GM18907 (cell line): ENCODE data around the gene MAD1L1.

Experiments used
- ATAC-seq: cut with Tn5 transposase; IDR thresholded peaks from one replicate; pipeline ENCODE4 v1.9.1; 2021; ENCODE audit warnings: mild to moderate bottlenecking, moderate library complexity; ENCODE audit not compliant: unreplicated experiment

Gene MAD1L1

GRCh38 chr7:2159176-2159520 lies 73.6 kb downstream of the MAD1L1 start:
- ATAC-seq: no peak

- no peak for ATAC-seq
These were observed 74.2 kb downstream of the MAD1L1 start for GRCh38 chr7:2158331-2159175.

- ATAC-seq: no peak
These were observed 75.1 kb downstream of the MAD1L1 start for GRCh38 chr7:2157473-2158279.

- ATAC-seq: no peak
These were observed 75.8 kb downstream of the MAD1L1 start for GRCh38 chr7:2156756-2157472.

- no peak for ATAC-seq
These were observed 77.9 kb downstream of the MAD1L1 start for GRCh38 chr7:2154831-2155230.

GRCh38 chr7:2154121-2154520 lies 78.6 kb downstream of the MAD1L1 start:
- ATAC-seq: no peak

- no peak for ATAC-seq
These were observed 80.1 kb downstream of the MAD1L1 start for GRCh38 chr7:2152646-2153045.

GRCh38 chr7:2151801-2152612 lies 80.7 kb downstream of the MAD1L1 start:
- ATAC-seq: no peak

GRCh38 chr7:2151237-2151636 lies 81.5 kb downstream of the MAD1L1 start:
- no peak for ATAC-seq

- ATAC-seq: no peak
These were observed 82.3 kb downstream of the MAD1L1 start for GRCh38 chr7:2150445-2150815.

GRCh38 chr7:2149672-2150444 lies 82.9 kb downstream of the MAD1L1 start:
- ATAC-seq: no peak

- ATAC-seq: no peak
These were observed 83.9 kb downstream of the MAD1L1 start for GRCh38 chr7:2148814-2149213.

GRCh38 chr7:2148189-2148588 lies 84.6 kb downstream of the MAD1L1 start:
- no peak for ATAC-seq

- ATAC-seq: no peak
These were observed 85.9 kb downstream of the MAD1L1 start for GRCh38 chr7:2146676-2147472.

GRCh38 chr7:2145835-2146580 lies 86.7 kb downstream of the MAD1L1 start:
- no peak for ATAC-seq

GRCh38 chr7:2144926-2145325 lies 87.8 kb downstream of the MAD1L1 start:
- no peak for ATAC-seq

- ATAC-seq: no peak
These were observed 88.7 kb downstream of the MAD1L1 start for GRCh38 chr7:2143981-2144595.

GRCh38 chr7:2143450-2143849 lies 89.3 kb downstream of the MAD1L1 start:
- ATAC-seq: no peak
